Endothelial cell (in vitro differentiated cells): ENCODE data around the gene GMDS. TPM values are rescaled to one million over a fixed set of nuclear protein-coding genes. Genes with fewer than 3 reads are reported as not detected.

Experiments used
- DNase-seq: peaks from one replicate; pipeline ENCODE4 v3.0.0; 2021; ENCODE audit warnings: low spot score
- H3K27ac Mint-ChIP-seq: one replicate; pipeline ENCODE4 v1.8.0; 2021; ENCODE audit warnings: mixed read lengths, inconsistent platforms; ENCODE audit not compliant: unreplicated experiment
- H3K27me3 Mint-ChIP-seq: one replicate; pipeline ENCODE4 v1.8.0; 2021; ENCODE audit warnings: mild to moderate bottlenecking, moderate library complexity, mixed read lengths, inconsistent platforms; ENCODE audit not compliant: unreplicated experiment
- H3K36me3 Mint-ChIP-seq: one replicate; pipeline ENCODE4 v1.8.0; 2021; ENCODE audit warnings: mild to moderate bottlenecking, low read depth, mixed read lengths, inconsistent platforms; ENCODE audit not compliant: unreplicated experiment
- H3K4me1 Mint-ChIP-seq: one replicate; pipeline ENCODE4 v1.8.0; 2021; ENCODE audit warnings: mild to moderate bottlenecking, mixed read lengths, inconsistent platforms; ENCODE audit not compliant: unreplicated experiment
- H3K4me3 Mint-ChIP-seq: one replicate; pipeline ENCODE4 v1.8.0; 2021; ENCODE audit warnings: mild to moderate bottlenecking, mixed read lengths, inconsistent platforms; ENCODE audit not compliant: unreplicated experiment
- H3K9me3 Mint-ChIP-seq: one replicate; pipeline ENCODE4 v1.8.0; 2021; ENCODE audit warnings: mixed read lengths, inconsistent platforms; ENCODE audit not compliant: unreplicated experiment
- total RNA-seq: library from RNA; stranded (reverse); fragmentation: NEBNext Ultra II Directional; extraction: Animal tissue kit (Norgen Biotek cat#: 25700); gene quantifications from one replicate; pipeline ENCODE4 v1.2.1, GENCODE V29; 2021; ENCODE audit not compliant: unreplicated experiment
- TF ChIP-seq, protein P1 (sequence below): fragments of 200-600 bp; sonication (generic); IDR thresholded peaks from one replicate; pipeline ENCODE4 v1.5.0; 2021; ENCODE audit warnings: antibody characterized with exemption; ENCODE audit not compliant: unreplicated experiment

Gene GMDS
- total RNA-seq, 1 donor from 2014 or later: 36.0 TPM

DNA sequence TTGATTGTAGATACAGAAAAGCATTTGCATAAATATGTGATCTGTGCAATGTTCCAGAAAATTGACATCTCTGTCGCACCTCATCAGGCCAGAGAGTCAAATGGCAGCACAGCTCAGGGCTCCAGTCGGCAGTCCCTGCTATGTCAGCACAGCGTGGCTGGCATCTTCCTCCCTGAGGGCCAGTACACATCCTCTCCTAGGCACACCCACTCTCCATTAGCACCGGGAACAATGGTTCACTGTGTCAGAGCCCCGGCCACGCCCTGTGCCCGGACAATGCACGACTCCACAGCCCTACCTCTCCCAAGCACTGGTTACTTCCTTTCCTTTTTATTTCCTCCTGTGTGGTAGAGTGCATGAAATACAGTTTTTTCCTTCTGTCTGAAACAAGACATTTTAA, 520.8 kb downstream of the GMDS start:
- peak overlapping the region; percentile 98 for H3K27ac Mint-ChIP-seq

GRCh38 chr6:1724124-1724523, 521.3 kb downstream of the GMDS start:
- DNase-seq: peak; percentile 33
- Mint-ChIP-seq H3K27ac (peak overlapping the region; percentile 98), H3K4me1 (peaks cover 62% of the 10 kb centered on the region), H3K27me3 (no peaks in the 10 kb centered on the region), H3K36me3 (no peaks in the 10 kb centered on the region), H3K4me3 (no peak overlapping the region), H3K9me3 (no peaks in the 10 kb centered on the region)
- TF ChIP-seq, protein P1, sequence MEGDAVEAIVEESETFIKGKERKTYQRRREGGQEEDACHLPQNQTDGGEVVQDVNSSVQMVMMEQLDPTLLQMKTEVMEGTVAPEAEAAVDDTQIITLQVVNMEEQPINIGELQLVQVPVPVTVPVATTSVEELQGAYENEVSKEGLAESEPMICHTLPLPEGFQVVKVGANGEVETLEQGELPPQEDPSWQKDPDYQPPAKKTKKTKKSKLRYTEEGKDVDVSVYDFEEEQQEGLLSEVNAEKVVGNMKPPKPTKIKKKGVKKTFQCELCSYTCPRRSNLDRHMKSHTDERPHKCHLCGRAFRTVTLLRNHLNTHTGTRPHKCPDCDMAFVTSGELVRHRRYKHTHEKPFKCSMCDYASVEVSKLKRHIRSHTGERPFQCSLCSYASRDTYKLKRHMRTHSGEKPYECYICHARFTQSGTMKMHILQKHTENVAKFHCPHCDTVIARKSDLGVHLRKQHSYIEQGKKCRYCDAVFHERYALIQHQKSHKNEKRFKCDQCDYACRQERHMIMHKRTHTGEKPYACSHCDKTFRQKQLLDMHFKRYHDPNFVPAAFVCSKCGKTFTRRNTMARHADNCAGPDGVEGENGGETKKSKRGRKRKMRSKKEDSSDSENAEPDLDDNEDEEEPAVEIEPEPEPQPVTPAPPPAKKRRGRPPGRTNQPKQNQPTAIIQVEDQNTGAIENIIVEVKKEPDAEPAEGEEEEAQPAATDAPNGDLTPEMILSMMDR: no peak

More for the DNA sequence above, 520.8 kb downstream of the GMDS start:
- DNase-seq: peak; percentile 64
- TF ChIP-seq, protein P1: no peak
- Mint-ChIP-seq H3K36me3 (no peaks in the 10 kb centered on the region), H3K4me3 (no peak overlapping the region), H3K27me3 (no peaks in the 10 kb centered on the region), H3K4me1 (peaks cover 62% of the 10 kb centered on the region), H3K9me3 (no peaks in the 10 kb centered on the region)

- Mint-ChIP-seq H3K27me3 (no peaks in the 10 kb centered on the region), H3K36me3 (no peaks in the 10 kb centered on the region), H3K27ac (no peak overlapping the region), H3K4me1 (peaks cover 64% of the 10 kb centered on the region), H3K4me3 (no peak overlapping the region), H3K9me3 (no peaks in the 10 kb centered on the region)
- TF ChIP-seq, protein P1: no peak
- no peak for DNase-seq
These were observed 522.6 kb downstream of the GMDS start for GRCh38 chr6:1722801-1723200.

DNA sequence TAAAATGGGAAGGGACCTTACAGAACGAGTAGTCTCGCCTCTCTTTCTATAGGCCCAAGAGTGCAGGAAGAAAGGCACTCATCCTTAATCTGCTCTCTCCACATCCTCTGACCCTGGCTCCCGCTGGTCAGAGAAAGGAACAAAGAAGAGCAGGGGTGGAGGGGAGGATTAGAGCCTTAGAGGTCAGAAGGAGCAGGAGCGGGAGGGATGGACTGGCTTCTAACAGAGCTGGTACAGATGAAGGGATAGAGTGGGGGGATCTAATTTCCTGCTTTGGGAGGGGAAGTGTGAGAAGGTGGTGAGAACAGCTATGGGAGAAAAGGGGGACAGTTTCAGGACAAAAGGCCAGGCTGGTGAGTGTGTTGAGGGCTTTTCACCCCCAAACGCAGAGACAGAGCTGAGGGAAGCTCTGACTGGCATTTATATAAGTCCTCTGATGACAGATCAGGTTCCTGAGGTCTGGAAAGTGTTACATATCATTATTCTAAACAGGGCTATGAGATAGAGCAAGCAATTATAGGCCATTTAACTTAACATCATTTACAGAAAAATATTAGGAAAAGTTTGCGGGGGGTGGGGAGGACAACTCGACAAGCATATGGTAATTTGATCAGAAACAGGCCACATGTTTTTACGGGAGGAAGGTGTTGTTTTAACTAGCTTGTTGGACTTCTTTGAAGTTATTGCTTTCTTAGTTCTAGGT, 524.6 kb downstream of the GMDS start:
- Mint-ChIP-seq H3K27ac (peak overlapping the region; percentile 91), H3K4me3 (peak overlapping the region; percentile 14), H3K27me3 (no peaks in the 10 kb centered on the region), H3K4me1 (peaks cover 50% of the 10 kb centered on the region), H3K36me3 (no peaks in the 10 kb centered on the region), H3K9me3 (no peaks in the 10 kb centered on the region)
- no peak for DNase-seq
- TF ChIP-seq, protein P1: no peak

- H3K9me3 Mint-ChIP-seq: no peaks in the 10 kb centered on the region
- DNase-seq: no peak
- TF ChIP-seq, protein P1: no peak
- no peaks in the 10 kb centered on the region for H3K27me3 Mint-ChIP-seq
- no peak overlapping the region for H3K4me3 Mint-ChIP-seq
- H3K4me1 Mint-ChIP-seq: peaks cover 42% of the 10 kb centered on the region
- H3K36me3 Mint-ChIP-seq: no peaks in the 10 kb centered on the region
- H3K27ac Mint-ChIP-seq: peak overlapping the region; percentile 91
These were observed 525.5 kb downstream of the GMDS start for GRCh38 chr6:1719922-1720321.
